ENCODE measurements around the gene RTBDN.
A peak's percentile ranks its signal among the peaks of the same experiment; 100 is the strongest.
"Not testable (repeated sequence)": the region's sequence is repeated elsewhere in the genome, so short reads cannot be mapped to it uniquely, and the experiment has no call there.

Gene RTBDN

DNA sequence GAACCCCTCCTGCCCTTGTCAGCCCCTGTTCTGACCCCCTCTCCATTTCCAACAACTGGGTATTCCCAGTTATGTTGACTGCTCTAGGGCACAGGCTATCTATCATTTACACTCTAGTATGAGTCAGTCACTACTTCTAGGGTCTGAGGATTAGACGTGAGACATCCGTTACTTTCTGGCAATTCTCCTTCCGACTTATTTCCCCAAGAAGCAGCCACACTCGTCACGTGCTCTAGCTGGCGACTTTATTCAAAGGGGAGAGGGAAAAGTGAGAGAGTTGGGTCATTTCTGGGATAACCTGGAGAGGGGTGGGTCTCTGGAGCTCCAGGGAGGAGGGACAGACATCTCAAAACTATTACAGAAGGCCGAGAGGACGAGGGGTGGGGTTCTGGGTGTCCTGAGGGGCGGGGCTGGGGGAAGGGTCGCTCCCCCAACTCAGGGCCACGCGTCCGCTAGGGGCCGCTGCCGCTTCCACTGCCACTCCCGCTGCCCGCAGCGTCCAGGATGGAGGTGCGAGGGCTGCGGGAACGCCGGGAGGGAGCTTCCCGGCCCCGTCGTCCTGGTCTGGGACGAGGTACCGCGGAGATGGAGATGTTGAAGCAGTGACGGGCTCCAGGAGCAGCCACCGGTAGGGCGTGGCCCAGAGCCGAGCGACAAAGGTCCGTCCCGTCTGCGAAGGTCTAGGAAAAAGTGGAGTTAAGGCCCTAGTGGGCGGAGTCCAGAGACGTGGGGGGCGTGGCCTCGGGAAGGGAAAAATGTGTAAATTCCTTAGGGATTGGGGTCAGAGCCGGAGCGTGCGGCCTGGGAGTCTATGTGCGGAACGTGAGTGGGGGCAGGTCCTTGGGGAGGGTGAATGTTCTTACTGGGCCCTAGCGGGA is 8.9 kb downstream of the RTBDN start:
- DNase-seq (ENCODE audit: low read depth in 4 of 4, low spot score in 1 of 4) = no peak

DNA sequence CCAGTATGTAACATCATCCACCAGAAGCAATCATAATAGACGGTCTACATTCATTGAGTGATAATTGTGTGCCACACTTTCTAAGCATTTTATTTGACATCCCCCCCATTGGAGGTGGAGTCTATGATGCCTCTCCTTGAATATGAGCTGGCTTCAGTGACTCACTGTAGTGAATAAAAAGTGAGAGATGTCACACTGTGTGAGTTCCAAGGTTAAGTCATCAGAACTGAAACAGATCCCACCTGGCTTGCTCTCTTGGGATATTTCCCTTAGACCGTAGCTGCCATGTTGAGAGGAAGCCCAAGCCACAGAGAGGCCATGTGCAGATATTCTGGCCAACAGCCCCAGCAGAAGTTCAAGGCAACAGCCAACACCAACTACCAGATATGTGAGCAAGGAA is 12.6 kb downstream of the RTBDN start:
- no peak for DNase-seq (ENCODE audit: low read depth in 4 of 4, low spot score in 1 of 4)

DNA sequence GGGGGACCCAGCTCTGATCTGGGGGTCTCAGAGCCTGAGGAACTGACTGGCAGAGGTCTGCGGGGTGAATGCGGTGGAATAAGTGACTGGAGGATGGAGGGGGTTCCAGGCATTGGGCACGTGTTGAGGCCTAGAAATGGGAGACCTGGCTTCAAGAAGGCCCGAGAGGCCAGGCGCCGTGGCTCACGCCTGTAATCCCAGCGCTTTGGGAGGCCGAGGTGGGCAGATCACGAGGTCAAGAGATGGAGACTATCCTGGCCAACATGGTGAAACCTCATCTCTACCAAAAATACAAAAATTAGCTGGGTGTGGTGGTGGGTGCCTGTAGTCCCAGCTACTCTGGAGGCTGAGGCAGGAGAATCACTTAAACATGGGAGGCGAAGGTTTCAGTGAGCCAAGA is 16.6 kb downstream of the RTBDN start:
- DNase-seq (ENCODE audit: low read depth in 4 of 4, low spot score in 1 of 4) = not testable (repeated sequence)

DNA sequence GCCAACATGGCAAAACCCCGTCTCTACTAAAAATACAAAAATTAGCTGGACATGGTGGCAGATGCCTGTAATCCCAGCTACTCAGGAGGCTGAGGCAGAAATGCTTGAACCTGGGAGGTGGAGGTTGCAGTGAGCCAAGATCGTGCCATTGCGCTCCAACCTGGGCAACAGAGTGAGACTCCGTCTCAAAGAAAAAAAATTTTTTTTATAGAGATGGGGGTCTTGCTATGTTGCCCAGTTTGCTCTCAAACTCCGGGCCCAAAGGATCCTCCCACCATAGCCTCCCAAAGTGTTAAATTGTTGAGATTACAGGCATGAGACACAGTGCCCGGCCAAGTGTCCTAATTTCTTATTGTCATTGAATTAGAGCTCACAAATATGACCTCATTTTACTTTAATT is 17.2 kb downstream of the RTBDN start:
- DNase-seq (ENCODE audit: low read depth in 4 of 4, low spot score in 1 of 4) = not testable (repeated sequence)

DNA sequence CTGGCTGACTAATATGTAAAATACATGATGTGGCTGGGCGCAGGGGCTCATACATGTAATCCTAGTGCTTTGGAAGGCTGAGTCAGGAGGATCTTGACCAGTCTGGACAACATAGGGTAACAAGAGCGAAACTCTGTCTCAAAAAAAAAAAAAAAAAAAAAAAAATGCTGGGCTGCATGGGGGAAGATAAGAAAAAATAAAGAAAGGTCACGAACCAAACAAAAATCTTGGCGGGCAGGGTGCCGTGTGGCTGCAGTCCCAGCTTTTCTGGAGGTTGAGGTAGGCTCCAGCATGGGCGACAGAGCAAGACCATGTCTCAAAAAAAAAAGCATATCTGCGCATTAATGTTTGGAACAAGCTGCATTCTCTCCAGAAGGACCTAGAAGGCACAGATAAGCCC is 19.3 kb downstream of the RTBDN start:
- DNase-seq (ENCODE audit: low read depth in 4 of 4, low spot score in 1 of 4) = no peak

DNA sequence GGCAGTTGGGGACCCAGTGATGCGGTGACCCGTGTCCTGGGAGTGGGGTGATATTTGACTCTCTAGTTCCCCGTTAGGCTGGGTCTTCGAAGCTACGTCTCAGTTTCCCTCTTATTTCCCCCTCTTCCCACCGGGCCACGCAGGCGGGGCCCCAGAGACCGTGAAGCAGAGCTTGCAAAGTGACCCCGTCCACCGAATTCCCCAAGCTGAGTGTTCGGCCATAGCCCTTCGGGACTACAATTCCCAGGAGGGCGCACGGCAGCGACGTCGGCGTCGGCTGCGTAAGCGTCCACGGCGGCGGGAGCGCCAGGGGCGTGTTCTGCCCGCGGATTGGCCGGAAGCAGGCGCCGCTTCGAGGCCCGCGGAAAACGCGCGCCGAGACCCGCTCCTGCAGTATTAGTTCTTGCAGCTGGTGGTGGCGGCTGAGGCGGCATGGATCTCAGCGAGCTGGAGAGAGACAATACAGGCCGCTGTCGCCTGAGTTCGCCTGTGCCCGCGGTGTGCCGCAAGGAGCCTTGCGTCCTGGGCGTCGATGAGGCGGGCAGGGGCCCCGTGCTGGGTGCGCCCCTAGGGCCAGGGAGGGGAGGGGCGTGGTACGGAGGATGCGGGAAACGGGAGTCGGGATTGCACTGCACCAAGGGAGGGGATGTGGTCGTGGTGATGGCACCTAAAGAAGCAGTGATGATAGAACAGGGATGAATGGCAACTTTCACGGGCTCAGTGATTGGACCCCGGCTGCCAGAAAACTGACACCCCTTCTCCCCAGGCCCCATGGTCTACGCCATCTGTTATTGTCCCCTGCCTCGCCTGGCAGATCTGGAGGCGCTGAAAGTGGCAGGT is 27.9 kb downstream of the RTBDN start, which contains the start of gene RNASEH2A:
TSS of gene RNASEH2A (plus strand) at position 343 of the 840 bp plus-strand sequence. CDS start at position 433, 90 bp downstream.
- peak in 3 of 4 experiments; percentile 72 to 85 (median 83) for DNase-seq (ENCODE audit: low read depth in 4 of 4, low spot score in 1 of 4)

DNA sequence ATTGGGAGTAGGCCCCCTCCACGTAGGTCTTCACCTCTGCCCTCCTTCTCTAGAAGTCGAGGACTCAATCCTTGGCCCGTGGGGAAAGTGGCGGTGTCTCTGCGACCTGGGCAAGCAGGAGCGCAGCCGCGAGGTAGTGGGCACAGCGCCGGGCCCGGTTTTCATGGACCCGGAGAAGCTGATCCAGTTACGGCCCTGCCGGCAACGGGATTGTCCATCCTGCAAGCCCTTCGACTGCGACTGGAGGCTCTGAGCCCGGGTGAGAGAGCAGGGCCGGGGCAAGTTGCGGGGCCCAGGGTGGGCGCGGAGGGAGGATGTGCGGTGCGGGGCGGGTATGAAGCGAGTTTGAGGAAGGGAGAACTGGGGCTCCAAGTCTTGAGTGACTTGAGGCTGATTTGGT is 30.3 kb downstream of the RTBDN start:
- DNase-seq (ENCODE audit: low read depth in 4 of 4, low spot score in 1 of 4) = no peak

DNA sequence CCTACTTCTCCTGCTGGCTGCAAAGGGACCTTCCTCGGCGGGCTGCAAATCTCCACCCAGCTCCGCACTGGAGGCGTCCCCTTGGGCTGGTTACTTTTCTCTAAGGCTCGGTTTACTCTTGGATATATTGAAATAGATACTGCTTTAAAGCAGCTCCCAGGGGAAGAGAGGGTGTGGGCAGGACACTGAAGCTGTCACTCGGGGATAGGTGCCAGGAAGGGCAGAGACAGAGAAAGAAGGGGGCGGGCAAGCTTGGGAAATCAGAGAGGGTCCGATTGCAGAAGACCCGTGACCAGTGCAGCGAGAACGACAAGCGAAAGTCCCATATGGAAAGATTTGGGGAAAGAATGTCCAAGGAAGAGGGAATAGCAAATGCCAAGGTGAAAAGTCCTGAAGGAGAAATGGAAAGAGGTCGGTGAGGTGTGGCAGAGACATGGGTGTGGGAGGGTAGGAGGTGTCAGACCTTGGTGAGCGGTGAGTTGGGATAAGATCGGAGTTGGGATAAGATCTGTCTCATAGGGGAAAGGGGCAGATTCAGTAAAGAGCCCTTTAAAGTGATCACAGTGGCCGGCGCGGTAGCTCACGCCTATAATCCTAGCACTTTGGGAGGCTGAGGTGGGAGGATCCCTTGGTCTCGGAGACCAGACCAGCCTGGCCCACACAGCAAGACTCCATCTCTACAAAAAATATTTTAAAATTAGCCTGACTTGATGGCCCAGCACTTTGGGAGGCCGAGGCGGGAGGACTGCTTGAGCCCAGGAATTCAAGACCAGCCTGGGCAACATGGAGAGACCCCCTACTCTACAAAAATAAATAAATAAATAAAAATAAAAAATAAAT is 31.9 kb downstream of the RTBDN start:
- DNase-seq (ENCODE audit: low read depth in 4 of 4, low spot score in 1 of 4) = no peak

DNA sequence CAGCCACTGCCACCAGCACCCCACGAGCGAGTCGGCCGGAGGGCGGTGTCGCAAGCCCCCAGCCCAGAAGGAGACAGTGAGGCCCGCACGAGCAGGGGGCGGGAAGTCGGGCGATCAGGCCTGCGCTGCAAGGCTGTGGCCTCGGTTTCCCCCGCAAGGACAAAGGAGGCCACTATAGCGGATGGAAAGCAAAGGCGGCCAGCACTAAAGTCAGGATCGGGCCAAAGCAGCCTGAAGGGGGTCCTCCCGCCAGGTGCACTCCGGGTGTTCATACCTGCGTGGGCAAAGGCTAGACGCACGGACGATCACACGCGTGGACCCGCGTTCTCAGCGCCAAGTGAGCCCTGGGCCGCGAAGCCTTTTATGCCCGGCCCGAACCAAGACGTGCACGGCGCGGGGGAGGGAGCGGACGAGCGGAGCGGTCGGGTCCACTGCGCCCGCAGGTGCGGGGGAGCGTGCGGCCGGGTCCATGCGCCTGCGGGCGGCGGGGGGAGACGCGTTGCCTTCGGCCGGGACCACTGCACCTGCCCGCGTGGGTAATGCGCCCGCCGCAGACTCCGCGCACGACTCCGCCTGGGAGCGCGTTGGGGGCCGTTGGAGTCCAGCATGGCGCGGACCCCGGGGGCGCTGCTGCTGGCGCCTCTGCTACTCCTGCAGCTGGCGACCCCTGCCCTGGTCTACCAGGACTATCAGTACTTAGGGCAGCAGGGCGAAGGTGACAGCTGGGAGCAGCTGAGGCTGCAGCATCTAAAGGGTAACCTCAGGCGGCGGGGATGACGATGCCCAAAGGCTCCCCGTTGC is 32.7 kb downstream of the RTBDN start, which contains the start of the genes PRDX2 and THSD8:
TSS of gene PRDX2 (minus strand) at position 335 of the 801 bp plus-strand sequence. CDS start 539 bp downstream, outside the sequence.
TSS of gene THSD8 (plus strand) at position 604 of the 801 bp plus-strand sequence. CDS start at position 607, 3 bp downstream.
- DNase-seq (ENCODE audit: low read depth in 4 of 4, low spot score in 1 of 4) = peak in 2 of 4 experiments; percentile 65 to 69

DNA sequence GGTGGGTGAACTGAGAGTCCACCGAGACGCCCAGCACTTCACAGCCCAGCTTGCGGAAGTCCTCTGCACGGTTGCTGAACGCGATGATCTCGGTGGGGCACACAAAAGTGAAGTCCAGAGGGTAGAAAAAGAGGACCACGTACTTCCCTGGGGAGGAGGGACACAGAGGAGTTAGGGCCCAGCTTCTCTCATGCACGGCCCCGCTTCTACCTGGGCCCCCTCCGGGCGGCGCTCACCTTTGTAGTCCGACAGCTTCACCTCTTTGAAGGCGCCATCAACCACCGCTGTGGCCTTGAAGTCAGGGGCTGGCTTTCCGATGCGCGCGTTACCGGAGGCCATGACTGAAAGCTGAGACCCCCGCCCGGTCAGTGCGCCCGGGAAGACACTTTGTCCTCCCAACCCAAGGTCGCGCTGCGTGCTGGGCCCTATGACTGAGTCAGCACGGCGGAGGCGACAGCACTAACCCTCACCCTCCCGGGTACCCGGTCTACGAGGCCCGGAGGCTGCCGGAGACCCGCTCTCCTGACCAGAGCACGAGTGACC is 33.4 kb downstream of the RTBDN start:
- DNase-seq (ENCODE audit: low read depth in 4 of 4, low spot score in 1 of 4) = no peak

DNA sequence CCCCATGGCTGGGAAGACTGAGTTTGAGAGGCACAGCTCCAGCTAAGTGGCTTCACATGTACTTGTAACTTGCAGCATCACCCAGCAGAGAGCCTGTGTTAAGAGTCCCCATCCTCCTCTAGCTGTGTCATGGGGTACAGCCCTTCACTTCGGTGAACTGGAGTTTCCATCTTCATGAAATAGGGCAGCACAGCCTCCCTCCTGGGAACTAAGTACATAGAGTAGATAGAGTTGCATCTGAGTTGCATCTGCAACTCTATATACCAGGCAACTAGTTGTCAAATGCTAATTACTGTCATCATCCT is 34.0 kb downstream of the RTBDN start:
- DNase-seq (ENCODE audit: low read depth in 4 of 4, low spot score in 1 of 4) = no peak

DNA sequence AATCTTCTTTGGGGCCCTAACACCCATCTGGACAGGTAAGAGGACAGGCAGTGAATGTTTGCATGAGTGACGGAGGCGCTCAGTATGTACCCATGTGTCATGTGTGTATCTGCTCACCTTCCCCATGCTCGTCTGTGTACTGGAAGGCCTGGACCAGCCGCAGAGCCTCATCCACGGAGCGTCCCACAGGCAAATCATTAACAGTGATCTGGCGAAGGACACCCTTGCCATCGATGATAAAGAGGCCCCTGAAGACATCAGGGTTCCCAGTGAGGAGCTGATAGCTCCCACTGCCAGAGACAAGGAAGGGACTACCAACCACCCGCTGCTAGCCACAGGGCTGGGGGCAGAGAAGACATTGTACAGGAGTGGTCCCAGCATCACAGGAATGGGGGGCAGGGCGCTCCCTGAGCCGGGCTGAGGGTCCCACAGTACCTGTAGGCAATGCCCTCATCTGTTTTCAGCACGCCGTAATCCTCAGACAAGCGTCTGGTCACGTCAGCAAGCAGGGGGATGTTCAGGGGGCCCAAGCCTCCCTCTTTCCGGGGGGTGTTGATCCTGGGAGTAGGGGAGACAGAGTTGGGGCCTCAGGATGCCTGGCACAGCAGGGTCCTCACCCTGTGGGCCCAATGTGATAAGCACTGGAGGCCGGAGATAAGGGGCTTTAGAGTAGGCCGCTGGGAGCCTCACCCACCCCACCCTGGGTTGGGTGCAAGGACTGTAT is 34.5 kb downstream of the RTBDN start:
- DNase-seq (ENCODE audit: low read depth in 4 of 4, low spot score in 1 of 4) = no peak

DNA sequence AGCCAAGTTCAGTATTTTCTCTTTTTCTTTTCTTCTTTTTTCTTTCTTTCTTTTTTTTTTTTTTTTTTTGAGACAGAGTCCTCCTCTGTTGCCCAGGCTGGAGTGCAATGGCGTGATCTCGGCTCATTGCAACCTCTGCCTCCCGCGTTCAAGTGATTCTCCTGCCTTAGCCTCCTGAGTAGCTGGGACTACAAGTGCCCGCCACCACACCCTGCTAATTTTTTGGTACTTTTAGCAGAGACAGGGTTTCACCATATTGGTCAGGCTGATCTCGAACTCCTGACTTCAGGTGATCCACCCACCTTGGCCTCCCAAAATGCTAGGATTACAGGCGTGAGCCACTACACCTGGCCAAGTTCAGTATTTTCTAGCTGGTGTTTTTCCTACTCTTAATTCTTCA is 36.8 kb downstream of the RTBDN start:
- not testable (repeated sequence) for DNase-seq (ENCODE audit: low read depth in 4 of 4, low spot score in 1 of 4)

DNA sequence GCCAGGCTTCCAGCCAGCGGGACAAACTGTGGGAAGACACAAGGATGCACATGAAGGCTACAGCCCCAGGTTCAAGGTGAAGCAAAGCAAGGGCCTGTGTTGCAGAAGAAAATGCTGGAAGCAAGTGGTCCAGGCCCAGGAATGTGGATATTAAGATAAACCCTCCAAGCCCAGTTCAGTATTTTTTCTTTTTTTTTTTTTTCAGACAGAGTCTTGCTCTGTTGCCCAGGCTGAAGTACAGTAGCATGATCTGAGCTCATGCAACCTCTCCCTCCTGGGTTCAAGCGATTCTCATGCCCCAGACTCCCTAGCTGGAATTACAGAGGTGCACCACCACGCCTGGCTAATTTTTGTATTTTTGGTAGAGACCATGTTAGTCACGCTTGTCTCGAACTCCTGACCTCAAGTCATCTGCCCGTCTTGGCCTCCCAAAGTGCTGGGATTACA is 37.2 kb downstream of the RTBDN start:
- no peak for DNase-seq (ENCODE audit: low read depth in 4 of 4, low spot score in 1 of 4)

DNA sequence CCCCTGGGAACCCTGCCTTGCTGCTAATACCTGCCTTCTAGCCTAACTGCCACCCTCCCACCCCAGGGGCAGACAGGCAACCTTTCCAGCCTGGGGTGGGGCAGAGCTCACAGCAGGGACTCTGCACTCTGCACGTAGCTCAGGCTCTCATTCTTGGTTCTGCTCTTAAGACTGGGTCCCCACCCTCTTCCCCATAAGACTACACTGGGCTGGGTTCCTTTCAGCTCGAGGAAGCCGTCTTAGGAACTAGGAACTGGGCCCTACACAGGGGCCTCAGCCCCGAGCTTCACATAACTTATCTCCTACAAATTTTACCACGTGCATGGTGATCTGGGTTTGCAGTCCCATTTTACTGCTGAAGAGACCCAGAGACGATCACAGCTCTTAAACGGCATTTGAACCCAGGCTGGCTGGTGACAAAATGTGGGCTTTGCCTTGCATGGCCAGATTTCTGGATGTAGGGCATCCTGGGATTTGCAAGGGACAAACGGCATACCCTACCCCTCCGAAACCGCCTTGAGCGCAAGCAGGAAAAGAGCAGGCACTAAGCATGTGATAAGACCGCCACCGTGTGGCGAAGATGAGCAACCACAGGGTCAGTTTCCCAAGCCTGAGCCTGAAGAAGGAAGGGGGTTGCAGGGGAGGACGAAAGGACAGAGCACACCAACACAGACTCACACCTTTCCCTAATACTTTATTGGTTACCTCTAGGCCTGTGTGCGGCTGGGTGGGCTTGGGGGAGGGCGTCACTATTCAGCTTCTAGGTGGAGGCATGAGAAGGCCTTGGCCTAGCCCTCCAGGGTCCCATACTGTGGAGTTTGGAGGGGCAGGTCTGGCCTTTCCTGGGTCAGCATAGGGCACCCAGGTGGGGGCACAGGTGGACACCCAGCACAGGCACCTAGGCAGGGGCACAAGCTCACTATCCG is 38.0 kb downstream of the RTBDN start:
- DNase-seq (ENCODE audit: low read depth in 4 of 4, low spot score in 1 of 4) = peak in 1 of 4 experiments; percentile 65

DNA sequence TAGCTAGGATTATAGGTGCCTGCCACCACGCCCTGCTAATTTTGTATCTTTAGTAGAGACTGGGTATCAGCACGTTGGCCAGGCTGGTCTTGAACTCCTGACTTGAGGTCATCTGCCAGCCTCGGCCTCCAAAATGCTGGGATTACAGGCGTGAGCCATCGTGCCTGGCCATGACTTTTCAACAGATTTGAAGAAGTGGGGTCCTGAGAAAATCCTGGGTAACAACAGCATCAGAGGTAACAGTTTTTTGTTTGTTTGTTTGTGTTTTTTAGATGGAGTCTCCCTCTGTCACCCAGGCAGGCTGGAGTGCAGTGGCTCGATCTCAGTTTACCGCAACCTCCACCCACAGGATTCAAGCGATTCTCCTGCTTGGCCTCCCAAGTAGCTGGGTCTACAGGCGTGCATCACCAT is 39.4 kb downstream of the RTBDN start:
- no peak for DNase-seq (ENCODE audit: low read depth in 4 of 4, low spot score in 1 of 4)

DNA sequence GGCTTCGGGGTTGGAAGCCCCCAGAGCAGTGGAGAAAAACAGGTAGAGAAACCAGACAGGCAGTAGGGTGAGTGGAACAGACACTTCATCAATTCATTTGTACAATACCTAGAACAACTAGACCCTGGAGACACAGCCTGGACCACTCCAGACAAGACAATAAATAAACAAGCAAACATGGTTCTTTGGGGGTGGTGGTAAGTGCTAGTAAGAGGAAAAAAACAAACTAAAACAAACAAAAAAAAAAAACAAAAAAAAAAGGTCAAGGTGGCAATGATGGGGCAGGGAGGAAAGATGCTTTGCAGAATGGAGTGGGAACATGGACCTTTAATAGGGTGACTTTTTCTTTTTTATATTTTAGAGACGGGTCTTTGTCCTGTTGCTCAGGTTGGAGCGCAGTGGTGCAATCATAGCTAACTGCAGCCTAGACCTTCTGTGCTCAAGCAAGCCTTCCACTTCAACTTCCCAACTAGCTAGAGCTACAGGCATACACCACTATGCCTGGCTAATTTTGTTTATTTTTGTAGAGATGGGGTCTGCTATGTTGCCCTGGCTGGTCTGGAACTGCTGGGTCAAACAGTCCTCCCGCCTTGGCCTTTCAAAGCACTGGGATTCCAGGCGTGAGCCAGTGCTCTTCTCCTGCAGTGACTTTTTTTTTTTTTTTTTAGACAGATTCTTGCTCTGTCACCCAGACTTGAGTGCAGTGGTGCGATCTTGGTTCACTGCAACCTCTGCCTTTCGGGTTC is 40.0 kb downstream of the RTBDN start:
- no peak for DNase-seq (ENCODE audit: low read depth in 4 of 4, low spot score in 1 of 4)
